Urothelium cell line (cell line): ENCODE results near the gene CCNI.
"Not testable (repeated sequence)": the region's sequence is repeated elsewhere in the genome, so short reads cannot be mapped to it uniquely, and the experiment has no call there.

Source experiments
- DNase-seq: peaks from one replicate; pipeline ENCODE4 v3.0.0; 2011; ENCODE audit warnings: low spot score, mixed read lengths
- FAIRE-seq: peaks from 2 replicates; lab custom pipeline; 2011; peaks lifted over from hg19 to GRCh38; lab: Jason Lieb, UNC

Gene CCNI

GRCh38 chr4:77075869-77076799 lies at the start of gene CCNI:
Gene CCNI, minus strand, starts transcription at chr4:77075989. Its CDS starts 9,627 bp downstream, at chr4:77066362.
- FAIRE-seq (peak; percentile 77), DNase-seq (peak; percentile 96)

GRCh38 chr4:77124576-77124975 lies 48.8 kb upstream of the CCNI start:
- DNase-seq (no peak), FAIRE-seq (no peak)

- DNase-seq (no peak), FAIRE-seq (no peak)
Observed at GRCh38 chr4:77123411-77123810, 47.6 kb upstream of the CCNI start.

- FAIRE-seq, result no peak
Observed at GRCh38 chr4:77122656-77123055, 46.9 kb upstream of the CCNI start.

GRCh38 chr4:77121736-77122240 lies 46.0 kb upstream of the CCNI start:
- FAIRE-seq (no peak), DNase-seq (no peak)

More at GRCh38 chr4:77122656-77123055, 46.9 kb upstream of the CCNI start:
- DNase-seq, result no peak

GRCh38 chr4:77120886-77121508 lies 45.2 kb upstream of the CCNI start:
- FAIRE-seq (no peak), DNase-seq (no peak)

- DNase-seq (no peak), FAIRE-seq (no peak)
Observed at GRCh38 chr4:77117721-77118120, 41.9 kb upstream of the CCNI start.

GRCh38 chr4:77113069-77113468 lies 37.3 kb upstream of the CCNI start:
- no peak for DNase-seq
- FAIRE-seq, result no peak

- DNase-seq, result no peak
- no peak for FAIRE-seq
Observed at GRCh38 chr4:77110730-77111129, 34.9 kb upstream of the CCNI start.

- FAIRE-seq, result no peak
- DNase-seq, result peak; percentile 20
Observed at GRCh38 chr4:77104791-77105540, 29.2 kb upstream of the CCNI start.

GRCh38 chr4:77104388-77104787 lies 28.6 kb upstream of the CCNI start:
- FAIRE-seq, result no peak

GRCh38 chr4:77100234-77100633 lies 24.4 kb upstream of the CCNI start:
- no peak for DNase-seq

More at GRCh38 chr4:77104388-77104787, 28.6 kb upstream of the CCNI start:
- DNase-seq, result no peak

GRCh38 chr4:77097611-77098010 lies 21.8 kb upstream of the CCNI start:
- no peak for DNase-seq
- no peak for FAIRE-seq

More at GRCh38 chr4:77100234-77100633, 24.4 kb upstream of the CCNI start:
- FAIRE-seq, result no peak

- no peak for FAIRE-seq
- DNase-seq, result peak; percentile 66
Observed at GRCh38 chr4:77095101-77095821, 19.5 kb upstream of the CCNI start.

GRCh38 chr4:77094496-77094895 lies 18.7 kb upstream of the CCNI start:
- FAIRE-seq (no peak), DNase-seq (no peak)

- DNase-seq (no peak), FAIRE-seq (no peak)
Observed at GRCh38 chr4:77093401-77093800, 17.6 kb upstream of the CCNI start.

GRCh38 chr4:77092975-77093374 lies 17.2 kb upstream of the CCNI start:
- no peak for FAIRE-seq

GRCh38 chr4:77089866-77090265 lies 14.1 kb upstream of the CCNI start:
- FAIRE-seq (no peak), DNase-seq (no peak)

More at GRCh38 chr4:77092975-77093374, 17.2 kb upstream of the CCNI start:
- peak; percentile 29 for DNase-seq

- not testable (repeated sequence) for FAIRE-seq, DNase-seq
Observed at GRCh38 chr4:77087027-77087426, 11.2 kb upstream of the CCNI start.

GRCh38 chr4:77084019-77084639 lies 8.3 kb upstream of the CCNI start:
- no peak for DNase-seq
- no peak for FAIRE-seq
